ENCODE results near the gene MGMT. TPM values are rescaled to one million over a fixed set of nuclear protein-coding genes. Genes with fewer than 3 reads are reported as not detected.

The MGMT gene
- polyA plus RNA-seq, 3 donors: 9.5 to 23.5 (median 17.5) TPM

GRCh38 chr10:129647590-129647989, 180.5 kb downstream of the MGMT start:
- Histone ChIP-seq H3K79me2 (ENCODE audit: insufficient read depth, low read length) (no peaks in the 10 kb centered on the region), H4K20me1 (ENCODE audit: insufficient read depth, low read length) (no peaks in the 10 kb centered on the region), H3K27ac (ENCODE audit: low read depth in 1 of 2, low read length in 2 of 2) (no peak overlapping the region), H3K9ac (ENCODE audit: insufficient read depth, low read length, poor library complexity, severe bottlenecking) (no peak overlapping the region), H3K4me2 (replicated peaks; ENCODE audit: extremely low read depth, low read length, poor library complexity, severe bottlenecking) (no peak overlapping the region), H3K36me3 (replicated peaks in 1 of 2; ENCODE audit: control insufficient read depth in 1 of 2, insufficient read depth in 2 of 2, low read length in 2 of 2) (no peaks in the 10 kb centered on the region), H3K4me3 (replicated peaks in 1 of 3; ENCODE audit: low read depth in 2 of 3, low read length in 3 of 3) (no peak overlapping the region), H2AFZ (ENCODE audit: insufficient read depth, low read depth, low read length, poor library complexity, severe bottlenecking) (no peak overlapping the region), H3K9me3 (replicated peaks in 1 of 2; ENCODE audit: control insufficient read depth in 1 of 2, insufficient read depth in 1 of 2, low read length in 2 of 2) (no peaks in the 10 kb centered on the region), H3K4me1 (ENCODE audit: control insufficient read depth in 1 of 2, insufficient read depth in 2 of 2, low read length in 2 of 2) (no peaks in the 10 kb centered on the region), H3K27me3 (ENCODE audit: control insufficient read depth in 2 of 2, insufficient read depth in 2 of 2, low read length in 2 of 2) (no peaks in the 10 kb centered on the region)
- Mint-ChIP-seq H3K27ac (no peak overlapping the region), H3K27me3 (ENCODE audit: low read depth in 3 of 3) (no peaks in the 10 kb centered on the region), H3K4me3 (no peak overlapping the region), H3K4me1 (no peaks in the 10 kb centered on the region), H3K36me3 (peaks cover 2 to 3% of the 10 kb centered on the region in 2 donors), H3K9me3 (peaks cover 0 to 5% (median 0%) of the 10 kb centered on the region in 7 donors)
- WGBS (ENCODE audit: insufficient coverage): no CpG with 5 or more reads among the region's 4 CpGs
- intact Hi-C loops (cut with micrococcal nuclease): no loop called here
- TF ChIP-seq CTCF (IDR thresholded peaks at IDR 0.05): no peak
- no peak for DNase-seq

GRCh38 chr10:129648856-129649255, 181.8 kb downstream of the MGMT start:
- no peaks in the 10 kb centered on the region for H3K27me3 ChIP-seq (ENCODE audit: control insufficient read depth in 2 of 2, insufficient read depth in 2 of 2, low read length in 2 of 2)
- no peak overlapping the region for H3K27ac Mint-ChIP-seq

More at GRCh38 chr10:129648856-129649255, 181.8 kb downstream of the MGMT start:
- Mint-ChIP-seq H3K36me3 (peaks cover 2 to 3% of the 10 kb centered on the region in 2 donors), H3K4me1 (no peaks in the 10 kb centered on the region), H3K9me3 (peaks cover 0 to 5% (median 0%) of the 10 kb centered on the region in 7 donors), H3K27me3 (ENCODE audit: low read depth in 3 of 3) (peaks cover 0 to 2% (median 0%) of the 10 kb centered on the region in 3 donors), H3K4me3 (no peak overlapping the region)
- Histone ChIP-seq H2AFZ (ENCODE audit: insufficient read depth, low read depth, low read length, poor library complexity, severe bottlenecking) (no peak overlapping the region), H3K4me3 (replicated peaks in 1 of 3; ENCODE audit: low read depth in 2 of 3, low read length in 3 of 3) (no peak overlapping the region), H3K9me3 (replicated peaks in 1 of 2; ENCODE audit: control insufficient read depth in 1 of 2, insufficient read depth in 1 of 2, low read length in 2 of 2) (no peaks in the 10 kb centered on the region), H3K79me2 (ENCODE audit: insufficient read depth, low read length) (no peaks in the 10 kb centered on the region), H3K27ac (ENCODE audit: low read depth in 1 of 2, low read length in 2 of 2) (no peak overlapping the region), H3K4me2 (replicated peaks; ENCODE audit: extremely low read depth, low read length, poor library complexity, severe bottlenecking) (no peak overlapping the region), H3K9ac (ENCODE audit: insufficient read depth, low read length, poor library complexity, severe bottlenecking) (no peak overlapping the region), H4K20me1 (ENCODE audit: insufficient read depth, low read length) (no peaks in the 10 kb centered on the region), H3K4me1 (ENCODE audit: control insufficient read depth in 1 of 2, insufficient read depth in 2 of 2, low read length in 2 of 2) (no peaks in the 10 kb centered on the region), H3K36me3 (replicated peaks in 1 of 2; ENCODE audit: control insufficient read depth in 1 of 2, insufficient read depth in 2 of 2, low read length in 2 of 2) (no peaks in the 10 kb centered on the region)
- intact Hi-C loops (cut with micrococcal nuclease): no loop called here
- no peak for DNase-seq
- no peak for TF ChIP-seq CTCF (IDR thresholded peaks at IDR 0.05)
- 87% methylated on average over 4 of the region's 6 CpGs for WGBS (ENCODE audit: insufficient coverage)

Data from CD14-positive monocyte (primary cell).